Measurements from ENCODE around the gene PNKD.

Gene PNKD

GRCh38 chr2:218370410-218371063 lies 100.2 kb downstream of the PNKD start:
- Histone ChIP-seq H3K27me3 (no peaks in the 10 kb centered on the region), H3K36me3 (no peaks in the 10 kb centered on the region), H3K9me3 (no peaks in the 10 kb centered on the region; the same call in 1 of the 2 replicates), H3K4me1 (no peaks in the 10 kb centered on the region), H3K4me3 (ENCODE audit: low read depth, low read length) (no peak overlapping the region)
- no peak for TF ChIP-seq CTCF (IDR thresholded peaks at IDR 0.05; ENCODE audit: low read depth, low read length)
- no peak for DNase-seq

GRCh38 chr2:218371983-218372350 lies 101.6 kb downstream of the PNKD start:
- Histone ChIP-seq H3K4me1 (no peaks in the 10 kb centered on the region), H3K9me3 (no peaks in the 10 kb centered on the region; the same call in 1 of the 2 replicates), H3K27me3 (no peaks in the 10 kb centered on the region), H3K36me3 (no peaks in the 10 kb centered on the region), H3K4me3 (ENCODE audit: low read depth, low read length) (no peak overlapping the region)
- no peak for TF ChIP-seq CTCF (IDR thresholded peaks at IDR 0.05; ENCODE audit: low read depth, low read length)
- no peak for DNase-seq

- H3K36me3 ChIP-seq, result no peaks in the 10 kb centered on the region
- no peaks in the 10 kb centered on the region for H3K9me3 ChIP-seq
- no peaks in the 10 kb centered on the region for H3K4me1 ChIP-seq
- no peak for DNase-seq
- H3K27me3 ChIP-seq, result no peaks in the 10 kb centered on the region
- TF ChIP-seq CTCF (IDR thresholded peaks at IDR 0.05; ENCODE audit: low read depth, low read length), result no peak
- H3K4me3 ChIP-seq (ENCODE audit: low read depth, low read length), result no peak overlapping the region
These were observed 104.5 kb downstream of the PNKD start for GRCh38 chr2:218374795-218375194.

- TF ChIP-seq CTCF (IDR thresholded peaks at IDR 0.05; ENCODE audit: low read depth, low read length), result no peak
- no peak overlapping the region for H3K4me3 ChIP-seq (ENCODE audit: low read depth, low read length)
- no peaks in the 10 kb centered on the region for H3K27me3 ChIP-seq
- no peaks in the 10 kb centered on the region for H3K9me3 ChIP-seq
- DNase-seq, result no peak
- H3K36me3 ChIP-seq, result no peaks in the 10 kb centered on the region
- no peaks in the 10 kb centered on the region for H3K4me1 ChIP-seq
These were observed 104.9 kb downstream of the PNKD start for GRCh38 chr2:218375212-218375611.

GRCh38 chr2:218378053-218378452 lies 107.7 kb downstream of the PNKD start:
- Histone ChIP-seq H3K27me3 (no peaks in the 10 kb centered on the region), H3K4me1 (no peaks in the 10 kb centered on the region), H3K36me3 (no peaks in the 10 kb centered on the region), H3K9me3 (no peaks in the 10 kb centered on the region), H3K4me3 (ENCODE audit: low read depth, low read length) (no peak overlapping the region)
- DNase-seq, result no peak
- TF ChIP-seq CTCF (IDR thresholded peaks at IDR 0.05; ENCODE audit: low read depth, low read length), result no peak

- TF ChIP-seq CTCF (IDR thresholded peaks at IDR 0.05; ENCODE audit: low read depth, low read length), result no peak
- H3K27me3 ChIP-seq, result no peaks in the 10 kb centered on the region
- H3K4me1 ChIP-seq, result no peaks in the 10 kb centered on the region
- no peak for DNase-seq
- no peaks in the 10 kb centered on the region for H3K9me3 ChIP-seq
- H3K36me3 ChIP-seq, result no peaks in the 10 kb centered on the region
- H3K4me3 ChIP-seq (ENCODE audit: low read depth, low read length), result no peak within 1 kb of the TSS
These were observed 111.6 kb downstream of the PNKD start, which contains the start of gene SLC11A1 for GRCh38 chr2:218381916-218382366. Gene SLC11A1, plus strand, starts transcription at chr2:218382273. Its CDS starts 96 bp downstream, at chr2:218382369.

Measured in BE2C (cell line).